Thymus (tissue), 11 donors: ENCODE results near the gene CMIP. TPM values are rescaled to one million over a fixed set of nuclear protein-coding genes. Genes with fewer than 3 reads are reported as not detected.

ENCODE experiments used
- DNase-seq, 9 donors: peaks; one replicate each; pipeline ENCODE4 v3.0.0-alpha.2; 2013; ENCODE audit warnings: low spot score in 9 of 9, low read depth in 6 of 9, missing footprints in 1 of 9
- H3K27ac ChIP-seq, 2 donors: one replicate each; pipeline ENCODE4 v1.5.1; 2013; ENCODE audit warnings: control low read depth in 1 of 2, low read depth in 1 of 2, low read length in 1 of 2, mild to moderate bottlenecking in 1 of 2, moderate library complexity in 1 of 2
- H3K27me3 ChIP-seq, 2 donors: one replicate each; pipeline ENCODE4 v1.5.1; 2013; ENCODE audit warnings: low read length in 1 of 2; ENCODE audit not compliant: control insufficient read depth in 2 of 2, insufficient read depth in 1 of 2
- H3K36me3 ChIP-seq, 2 donors: one replicate each; pipeline ENCODE4 v1.5.1; 2013; ENCODE audit warnings: low read length in 1 of 2, mild to moderate bottlenecking in 1 of 2, moderate library complexity in 1 of 2; ENCODE audit not compliant: control insufficient read depth in 2 of 2, insufficient read depth in 2 of 2
- H3K4me1 ChIP-seq, 2 donors: one replicate each; pipeline ENCODE4 v1.5.1; 2013; ENCODE audit warnings: low read length in 2 of 2; ENCODE audit not compliant: control insufficient read depth in 2 of 2, insufficient read depth in 2 of 2
- H3K4me3 ChIP-seq, 2 donors: one replicate each; pipeline ENCODE4 v1.5.1; 2013; ENCODE audit warnings: low read length in 2 of 2, control low read depth in 1 of 2, mild to moderate bottlenecking in 1 of 2
- H3K9me3 ChIP-seq, 2 donors: one replicate each; pipeline ENCODE4 v1.5.1; 2013; ENCODE audit warnings: low read length in 1 of 2, mild to moderate bottlenecking in 1 of 2; ENCODE audit not compliant: control insufficient read depth in 2 of 2, insufficient read depth in 1 of 2
- WGBS: extraction: QIAGEN DNeasy Blood & Tissue Kit; methylation state at CpG from one replicate; pipeline ENCODE4 v1.1.7; 2013; 5-methylcytosine and 5-hydroxymethylcytosine counted together
- polyA plus RNA-seq: library from polyadenylated mRNA; stranded (reverse); fragments of 200-250 nt; gene quantifications from one replicate; pipeline ENCODE4 v1.2.3, GENCODE V29; 2013
- total RNA-seq: library from RNA; stranded (reverse); fragments of 120-200 nt; gene quantifications from one replicate; pipeline ENCODE4 v1.2.4, GENCODE V29; 2013
- donor health status: healthy.

CMIP gene
- total and polyA plus RNA-seq, 2 donors = 5.2 to 19.4 TPM

DNA sequence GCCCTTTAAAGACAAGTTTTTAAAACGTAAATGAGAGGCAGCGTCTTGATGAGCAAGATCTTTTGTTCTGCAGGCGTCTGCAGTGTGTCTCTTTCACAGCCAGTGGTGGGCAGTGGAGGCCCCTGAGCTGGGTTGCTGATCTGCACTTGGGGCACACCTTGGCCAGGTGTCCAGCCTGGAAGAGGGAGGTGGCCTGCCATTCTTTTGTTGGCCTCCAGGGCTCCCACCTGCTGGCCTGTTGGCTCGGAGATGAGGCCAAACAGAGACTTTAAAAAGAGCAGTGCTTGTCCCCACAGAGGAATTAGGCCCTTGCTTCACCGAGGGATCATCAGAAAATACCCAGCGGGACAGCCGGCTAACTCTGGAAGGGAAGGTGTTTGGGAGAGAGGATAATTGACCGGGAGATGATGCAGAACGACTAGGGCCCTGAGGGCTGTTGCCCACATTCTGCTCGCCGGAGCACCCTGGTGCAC is 188.6 kb downstream of the CMIP start:
- Histone ChIP-seq H3K4me1 (peaks cover 28 to 65% of the 10 kb centered on the region in 2 donors), H3K9me3 (no peaks in the 10 kb centered on the region), H3K27me3 (no peaks in the 10 kb centered on the region), H3K27ac (peak overlapping the region; percentile 78 to 86), H3K4me3 (no peak overlapping the region), H3K36me3 (peaks cover 0 to 8% of the 10 kb centered on the region in 2 donors)
- DNase-seq = no peak
- 59% methylated on average over 11 of the region's 11 CpGs for WGBS

DNA sequence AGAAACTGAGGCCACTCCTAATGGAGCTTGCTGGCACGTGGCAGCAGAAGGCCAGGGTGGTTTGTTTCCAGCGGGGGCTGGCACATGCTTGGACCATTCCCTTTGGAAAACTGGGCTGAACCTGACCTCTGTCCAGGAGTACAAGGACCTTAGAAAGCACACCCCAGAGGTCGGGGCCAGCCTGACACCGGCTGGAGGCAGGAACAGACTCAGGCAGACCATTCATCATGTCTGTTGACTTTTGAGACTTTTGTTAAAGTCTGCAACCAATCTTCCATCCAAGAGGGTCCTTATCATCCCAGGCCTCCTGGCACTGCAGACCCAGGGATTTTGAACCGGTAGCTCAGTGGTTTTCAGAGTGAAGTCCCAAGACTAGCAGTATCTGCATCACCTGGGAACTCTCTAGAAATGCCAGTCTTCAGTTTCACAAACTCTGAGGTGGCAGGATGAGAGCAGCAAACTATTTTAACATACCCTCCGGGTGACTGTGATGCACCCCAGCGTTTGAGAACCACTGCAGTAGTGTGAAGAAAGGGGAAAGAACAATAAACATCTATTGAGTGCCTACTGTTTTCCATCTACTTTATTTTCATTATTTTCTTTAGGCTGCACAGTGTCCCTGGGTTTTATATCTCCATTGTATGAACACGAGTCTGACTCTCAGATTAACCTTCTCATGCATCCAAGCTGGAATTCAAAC is 189.2 kb downstream of the CMIP start:
- no peak overlapping the region for H3K4me3 ChIP-seq
- no peaks in the 10 kb centered on the region for H3K27me3 ChIP-seq
- DNase-seq = peak in 1 of 9 donors; percentile 27
- peaks cover 30 to 65% of the 10 kb centered on the region in 2 donors for H3K4me1 ChIP-seq
- peaks cover 0 to 5% of the 10 kb centered on the region in 2 donors for H3K36me3 ChIP-seq
- WGBS = 76% methylated on average over 8 of the region's 8 CpGs
- peak overlapping the region in 1 of 2 donors; percentile 78 for H3K27ac ChIP-seq
- H3K9me3 ChIP-seq = no peaks in the 10 kb centered on the region

DNA sequence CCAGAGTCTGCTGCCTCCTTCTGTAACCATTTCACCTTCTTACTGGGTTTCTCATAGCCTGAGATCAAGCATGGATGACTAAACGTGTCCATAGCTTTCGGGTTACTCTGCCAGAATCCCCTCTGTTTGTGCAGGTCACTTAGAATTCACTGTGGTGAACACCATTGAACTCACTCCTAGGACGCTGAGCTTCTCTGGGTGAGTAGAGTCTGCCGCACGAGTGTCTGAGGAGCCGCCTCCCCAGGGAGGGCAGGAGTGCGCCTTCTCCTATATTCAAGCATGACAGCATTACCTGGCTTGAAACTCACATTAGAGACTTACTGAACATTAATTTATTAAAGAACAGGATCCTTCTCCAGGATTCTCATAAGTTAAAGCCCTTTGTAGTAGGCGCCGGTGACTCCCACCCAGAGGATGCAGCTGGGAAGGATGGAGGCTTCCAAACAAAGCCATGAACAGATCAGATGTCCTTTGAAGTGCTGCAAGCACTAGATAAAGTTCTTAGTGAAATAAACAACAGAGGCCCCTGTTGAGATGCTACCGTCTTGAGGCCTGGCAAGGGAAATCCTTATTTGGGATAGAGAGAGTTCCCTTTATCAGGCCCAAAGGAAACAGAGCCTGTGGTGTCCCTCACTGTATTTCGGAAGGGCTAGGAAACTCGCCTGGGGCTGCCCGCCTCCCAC is 189.9 kb downstream of the CMIP start:
- Histone ChIP-seq H3K9me3 (no peaks in the 10 kb centered on the region), H3K27ac (peak overlapping the region in 1 of 2 donors; percentile 78), H3K4me3 (no peak overlapping the region), H3K27me3 (no peaks in the 10 kb centered on the region), H3K36me3 (no peaks in the 10 kb centered on the region), H3K4me1 (peaks cover 34 to 65% of the 10 kb centered on the region in 2 donors)
- WGBS = 64% methylated on average over 13 of the region's 13 CpGs
- peak in 1 of 9 donors; percentile 41 for DNase-seq

DNA sequence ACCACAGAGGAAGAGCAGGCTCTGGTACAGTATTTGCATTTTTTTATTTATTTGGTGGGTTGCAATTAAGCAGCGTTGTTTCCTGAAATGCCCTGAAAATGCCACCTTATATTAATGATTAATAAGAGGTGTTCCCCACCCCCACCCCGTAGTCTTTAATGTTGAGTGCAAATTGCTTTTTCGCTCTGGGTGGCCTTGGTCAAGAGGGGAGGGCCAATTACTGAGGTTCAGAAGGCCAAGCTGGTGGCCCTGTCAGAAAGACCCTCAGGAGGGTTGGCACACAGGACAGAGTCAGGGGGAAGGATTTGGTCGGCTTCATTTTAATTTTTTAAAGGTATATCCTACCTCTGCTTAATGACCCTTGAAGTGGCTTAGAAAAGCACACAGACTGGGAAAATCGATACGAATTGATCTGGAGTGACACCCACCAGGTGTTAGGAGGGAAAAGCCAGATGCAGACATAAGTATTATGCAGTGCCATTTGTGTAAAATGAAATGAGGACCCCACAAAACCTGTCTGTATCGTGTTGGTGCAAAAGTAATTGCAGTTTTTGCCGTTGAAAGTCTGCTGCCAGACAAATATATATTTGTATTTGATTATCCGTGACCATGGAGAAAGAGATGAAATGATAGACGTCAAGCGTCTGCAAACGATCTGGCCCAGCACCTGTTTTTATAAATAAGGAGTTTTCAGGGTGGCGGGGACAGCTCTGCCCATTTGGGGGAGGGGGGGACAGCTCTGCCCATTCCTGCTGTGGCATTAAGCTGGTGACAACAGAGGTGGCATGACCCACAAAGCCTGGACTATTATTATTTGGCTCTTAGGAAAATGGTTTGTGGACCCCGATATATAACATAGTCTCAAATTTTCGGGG is 190.7 kb downstream of the CMIP start:
- WGBS = 87% methylated on average over 15 of the region's 15 CpGs
- no peaks in the 10 kb centered on the region for H3K36me3 ChIP-seq
- DNase-seq = no peak
- no peak overlapping the region for H3K4me3 ChIP-seq
- H3K27ac ChIP-seq = peak overlapping the region in 1 of 2 donors; percentile 66
- peaks cover 34 to 64% of the 10 kb centered on the region in 2 donors for H3K4me1 ChIP-seq
- H3K27me3 ChIP-seq = no peaks in the 10 kb centered on the region
- H3K9me3 ChIP-seq = no peaks in the 10 kb centered on the region

DNA sequence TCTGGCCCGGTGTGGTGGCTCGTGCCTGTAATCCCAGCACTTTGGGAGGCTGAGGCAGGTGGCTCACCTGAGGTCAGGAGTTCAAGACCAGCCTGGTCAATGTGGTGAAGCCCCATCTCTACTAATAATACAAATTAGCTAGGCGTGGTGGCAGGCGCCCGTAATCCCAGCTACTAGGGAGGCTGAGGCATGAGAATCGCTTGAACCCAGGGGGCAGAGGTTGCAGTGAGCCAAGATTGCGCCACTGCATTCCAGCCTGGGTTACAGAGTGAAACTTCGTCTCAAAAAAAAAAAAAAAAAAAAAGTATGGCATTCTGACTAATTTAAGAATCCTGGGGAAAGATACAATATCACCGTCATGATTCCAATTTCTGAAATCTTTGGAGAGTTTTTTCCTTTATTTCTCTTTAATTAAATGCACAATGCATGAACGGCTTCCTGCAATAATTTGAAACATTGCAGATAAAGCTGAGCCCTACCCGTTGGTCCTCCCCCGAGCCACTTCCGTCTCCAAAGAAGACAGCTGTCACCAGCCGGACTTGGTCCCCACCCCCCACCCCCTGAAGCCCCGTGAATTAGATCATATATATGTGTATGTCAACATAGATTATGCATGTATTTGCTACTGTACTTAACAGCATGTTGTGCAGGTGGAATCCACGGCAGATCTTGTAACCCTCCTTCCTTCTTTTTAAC is 191.8 kb downstream of the CMIP start:
- Histone ChIP-seq H3K36me3 (peaks cover 0 to 5% of the 10 kb centered on the region in 2 donors), H3K4me1 (peaks cover 34 to 55% of the 10 kb centered on the region in 2 donors)

DNA sequence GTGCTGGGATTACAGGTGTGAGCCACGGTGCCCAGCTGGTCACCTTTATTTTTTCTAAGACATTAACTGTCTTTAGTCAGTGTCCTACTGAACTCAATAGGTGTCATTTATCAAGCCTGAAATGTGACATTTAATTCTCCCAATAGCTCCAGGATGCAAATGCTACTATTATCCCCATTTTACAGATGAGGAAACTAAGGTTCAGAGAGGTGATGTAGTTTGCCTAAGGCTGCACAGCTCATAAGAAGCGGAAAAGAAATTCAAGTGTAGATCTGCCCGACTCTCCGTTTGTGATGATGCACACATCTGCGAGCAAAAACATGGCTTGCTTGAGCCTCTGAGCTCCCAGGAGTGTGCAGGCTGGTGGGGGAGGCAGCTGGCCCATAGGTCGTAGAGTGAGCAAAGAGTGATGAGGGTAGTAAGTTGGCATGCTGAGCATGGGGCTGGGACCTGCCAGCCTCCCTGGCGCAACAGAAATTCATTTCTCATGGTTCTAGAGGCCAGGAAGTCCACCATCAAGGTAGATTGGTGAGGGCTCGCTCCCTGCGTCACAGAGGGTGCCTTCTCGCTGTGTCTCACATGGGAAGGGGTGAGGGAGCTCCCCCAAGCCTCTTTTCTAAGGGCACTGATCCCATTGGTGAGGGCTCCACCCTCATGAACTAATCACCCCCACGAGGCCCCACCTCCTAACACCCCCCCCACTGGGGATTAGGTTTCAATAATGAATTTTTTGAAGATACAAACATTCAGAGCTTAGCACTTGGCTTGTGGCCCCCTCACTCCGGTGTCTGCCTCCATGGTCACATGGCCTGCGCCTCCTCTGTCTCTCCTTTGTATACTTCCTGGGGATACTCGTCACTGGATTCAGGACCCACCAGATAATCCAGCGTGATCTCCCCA is 193.0 kb downstream of the CMIP start:
- Histone ChIP-seq H3K9me3 (no peaks in the 10 kb centered on the region), H3K27ac (no peak overlapping the region), H3K36me3 (peaks cover 7 to 9% of the 10 kb centered on the region in 2 donors), H3K4me3 (no peak overlapping the region), H3K4me1 (peaks cover 30 to 44% of the 10 kb centered on the region in 2 donors), H3K27me3 (no peaks in the 10 kb centered on the region)
- WGBS = 94% methylated on average over 15 of the region's 15 CpGs
- no peak for DNase-seq

More for the DNA sequence above, 191.8 kb downstream of the CMIP start:
- Histone ChIP-seq H3K9me3 (no peaks in the 10 kb centered on the region), H3K27me3 (no peaks in the 10 kb centered on the region), H3K4me3 (no peak overlapping the region), H3K27ac (no peak overlapping the region)
- peak in 1 of 9 donors; percentile 51 for DNase-seq
- WGBS = 54% methylated on average over 16 of the region's 16 CpGs

DNA sequence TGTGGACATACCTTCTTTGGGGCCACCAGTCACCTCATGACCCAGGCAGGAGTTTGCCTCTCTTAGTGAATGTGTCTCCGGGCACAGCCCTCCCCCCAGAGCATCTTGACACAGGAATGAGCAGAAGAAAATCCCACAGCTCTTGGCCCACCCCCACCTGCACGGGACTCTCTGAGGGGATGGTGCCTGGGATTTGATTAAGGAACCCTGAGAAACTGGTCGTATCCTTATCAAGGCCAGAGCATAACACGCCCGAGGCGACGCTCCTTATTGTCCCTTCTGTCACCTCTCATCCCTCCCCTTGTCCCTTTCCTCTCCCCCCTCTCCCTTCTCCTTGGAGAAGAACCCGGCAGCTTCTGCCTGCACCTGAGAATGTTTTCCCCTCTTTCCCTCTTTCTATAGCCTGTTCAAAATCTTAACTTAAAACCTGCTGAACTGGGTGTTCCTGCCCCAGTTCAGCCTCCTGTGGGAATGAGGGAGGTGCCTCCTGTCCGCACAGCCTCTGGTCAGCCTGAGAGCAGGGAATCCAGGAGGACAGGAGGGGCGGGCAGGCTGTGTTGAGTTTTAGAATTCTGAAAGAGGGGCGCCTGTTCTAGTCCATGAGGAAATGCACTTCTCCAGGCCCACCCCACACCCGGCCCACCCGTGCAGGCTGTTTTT is 193.8 kb downstream of the CMIP start:
- 97% methylated on average over 13 of the region's 13 CpGs for WGBS

More for the DNA sequence above, 193.8 kb downstream of the CMIP start:
- Histone ChIP-seq H3K9me3 (no peaks in the 10 kb centered on the region), H3K4me1 (peaks cover 22 to 35% of the 10 kb centered on the region in 2 donors), H3K36me3 (peaks cover 9 to 10% of the 10 kb centered on the region in 2 donors), H3K4me3 (no peak overlapping the region), H3K27ac (no peak overlapping the region), H3K27me3 (no peaks in the 10 kb centered on the region)
- no peak for DNase-seq
